ENCODE measurements around the gene ITSN2.

DNA sequence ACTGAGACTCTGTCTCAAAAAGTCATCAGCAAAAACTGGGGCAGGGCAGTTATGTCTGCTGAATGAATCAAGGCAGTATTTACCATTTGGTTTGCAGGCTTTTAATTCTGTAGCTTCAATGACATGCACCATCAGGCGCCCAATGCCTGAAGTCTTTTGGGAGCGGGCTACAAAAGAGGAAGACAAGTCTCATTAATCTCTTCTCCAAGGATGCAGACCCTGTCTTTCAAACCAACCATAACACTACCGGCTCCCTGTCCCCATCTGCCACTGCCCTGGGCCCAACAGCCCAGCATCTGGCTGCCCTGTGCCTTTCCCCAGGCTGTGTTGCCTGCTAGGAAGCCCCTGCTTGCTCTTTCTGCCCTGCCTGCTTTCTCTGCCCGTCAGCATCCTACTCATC is 155.2 kb downstream of the ITSN2 start:
- TF ChIP-seq POLR2AphosphoS5 (IDR thresholded peaks at IDR 0.05; ENCODE audit: low read depth, low read length) (no peak), POLR2A (IDR thresholded peaks at IDR 0.05; ENCODE audit: borderline replicate concordance, extremely low read depth, insufficient read depth, insufficient read length) (no peak), EZH2 (IDR thresholded peaks at IDR 0.05) (no peak), RAD21 (IDR thresholded peaks at IDR 0.05; ENCODE audit: low read depth) (no peak), YY1 (IDR thresholded peaks at IDR 0.05; ENCODE audit: extremely low read depth, insufficient replicate concordance, low read depth, low read length) (no peak), ZFX (IDR thresholded peaks at IDR 0.05) (no peak), EGR1 (IDR thresholded peaks at IDR 0.05; ENCODE audit: low read depth) (no peak), CEBPB (IDR thresholded peaks at IDR 0.05; ENCODE audit: low read depth) (no peak), EZH2phosphoT487 (IDR thresholded peaks at IDR 0.05; ENCODE audit: borderline replicate concordance) (no peak), ZNF274 (IDR thresholded peaks at IDR 0.05; ENCODE audit: low read depth, low read length) (no peak), ELF1 (IDR thresholded peaks at IDR 0.05; ENCODE audit: borderline replicate concordance, low read depth) (no peak), SP1 (IDR thresholded peaks at IDR 0.05; ENCODE audit: low read depth) (no peak)
- TF ChIP-seq, protein P1, sequence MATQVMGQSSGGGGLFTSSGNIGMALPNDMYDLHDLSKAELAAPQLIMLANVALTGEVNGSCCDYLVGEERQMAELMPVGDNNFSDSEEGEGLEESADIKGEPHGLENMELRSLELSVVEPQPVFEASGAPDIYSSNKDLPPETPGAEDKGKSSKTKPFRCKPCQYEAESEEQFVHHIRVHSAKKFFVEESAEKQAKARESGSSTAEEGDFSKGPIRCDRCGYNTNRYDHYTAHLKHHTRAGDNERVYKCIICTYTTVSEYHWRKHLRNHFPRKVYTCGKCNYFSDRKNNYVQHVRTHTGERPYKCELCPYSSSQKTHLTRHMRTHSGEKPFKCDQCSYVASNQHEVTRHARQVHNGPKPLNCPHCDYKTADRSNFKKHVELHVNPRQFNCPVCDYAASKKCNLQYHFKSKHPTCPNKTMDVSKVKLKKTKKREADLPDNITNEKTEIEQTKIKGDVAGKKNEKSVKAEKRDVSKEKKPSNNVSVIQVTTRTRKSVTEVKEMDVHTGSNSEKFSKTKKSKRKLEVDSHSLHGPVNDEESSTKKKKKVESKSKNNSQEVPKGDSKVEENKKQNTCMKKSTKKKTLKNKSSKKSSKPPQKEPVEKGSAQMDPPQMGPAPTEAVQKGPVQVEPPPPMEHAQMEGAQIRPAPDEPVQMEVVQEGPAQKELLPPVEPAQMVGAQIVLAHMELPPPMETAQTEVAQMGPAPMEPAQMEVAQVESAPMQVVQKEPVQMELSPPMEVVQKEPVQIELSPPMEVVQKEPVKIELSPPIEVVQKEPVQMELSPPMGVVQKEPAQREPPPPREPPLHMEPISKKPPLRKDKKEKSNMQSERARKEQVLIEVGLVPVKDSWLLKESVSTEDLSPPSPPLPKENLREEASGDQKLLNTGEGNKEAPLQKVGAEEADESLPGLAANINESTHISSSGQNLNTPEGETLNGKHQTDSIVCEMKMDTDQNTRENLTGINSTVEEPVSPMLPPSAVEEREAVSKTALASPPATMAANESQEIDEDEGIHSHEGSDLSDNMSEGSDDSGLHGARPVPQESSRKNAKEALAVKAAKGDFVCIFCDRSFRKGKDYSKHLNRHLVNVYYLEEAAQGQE (IDR thresholded peaks at IDR 0.05; ENCODE audit: low read depth), result no peak
- TF ChIP-seq, protein P2, sequence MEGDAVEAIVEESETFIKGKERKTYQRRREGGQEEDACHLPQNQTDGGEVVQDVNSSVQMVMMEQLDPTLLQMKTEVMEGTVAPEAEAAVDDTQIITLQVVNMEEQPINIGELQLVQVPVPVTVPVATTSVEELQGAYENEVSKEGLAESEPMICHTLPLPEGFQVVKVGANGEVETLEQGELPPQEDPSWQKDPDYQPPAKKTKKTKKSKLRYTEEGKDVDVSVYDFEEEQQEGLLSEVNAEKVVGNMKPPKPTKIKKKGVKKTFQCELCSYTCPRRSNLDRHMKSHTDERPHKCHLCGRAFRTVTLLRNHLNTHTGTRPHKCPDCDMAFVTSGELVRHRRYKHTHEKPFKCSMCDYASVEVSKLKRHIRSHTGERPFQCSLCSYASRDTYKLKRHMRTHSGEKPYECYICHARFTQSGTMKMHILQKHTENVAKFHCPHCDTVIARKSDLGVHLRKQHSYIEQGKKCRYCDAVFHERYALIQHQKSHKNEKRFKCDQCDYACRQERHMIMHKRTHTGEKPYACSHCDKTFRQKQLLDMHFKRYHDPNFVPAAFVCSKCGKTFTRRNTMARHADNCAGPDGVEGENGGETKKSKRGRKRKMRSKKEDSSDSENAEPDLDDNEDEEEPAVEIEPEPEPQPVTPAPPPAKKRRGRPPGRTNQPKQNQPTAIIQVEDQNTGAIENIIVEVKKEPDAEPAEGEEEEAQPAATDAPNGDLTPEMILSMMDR (IDR thresholded peaks at IDR 0.05 in 2 of 3, conservative IDR thresholded peaks at IDR 0.05 in 1 of 3; ENCODE audit: borderline replicate concordance in 1 of 3, insufficient read depth in 1 of 3, low read depth in 2 of 3, low read length in 2 of 3), result no peak

All from HCT116 (cell line).